ENCODE data around the gene KLHL22. TPM values are rescaled to one million over a fixed set of nuclear protein-coding genes. Genes with fewer than 3 reads are reported as not detected.

Gene KLHL22
- total and polyA plus RNA-seq, 2 of the 4 experiments (the other 2 are of a cell fraction), result 27.1 to 30.1 TPM

GRCh38 chr22:20428496-20429253, 66.9 kb downstream of the KLHL22 start (continued):
- no peak for TF ChIP-seq NFE2L2 (IDR thresholded peaks at IDR 0.05; ENCODE audit: low read depth, low read length)

- peaks cover 3 to 51% of the 10 kb centered on the region in 2 experiments; a peak in 3 of 4 replicates for H3K79me1 ChIP-seq (ENCODE audit: low read depth in 1 of 2, low read length in 2 of 2)
- H3K9ac ChIP-seq (ENCODE audit: low read depth, low read length), result no peak overlapping the region
- no peak overlapping the region for H3K4me2 ChIP-seq (ENCODE audit: low read depth, low read length)
- in situ Hi-C loops (cut with MboI; ENCODE audit: low sequenced_read_pairs) (no loop called here), dilution Hi-C loops (cut with HindIII; ENCODE audit: low sequenced_read_pairs, unreplicated experiment) (no loop called here), intact Hi-C loops (cut with micrococcal nuclease) (no loop called here)
- H3K56ac ChIP-seq (ENCODE audit: extremely low read depth, insufficient read depth, low read length), result no peak overlapping the region
- POLR2A ChIA-PET (ENCODE audit: unreplicated experiment), result no interaction called here
- peaks cover 5% of the 10 kb centered on the region; the same call in 1 of the 2 replicates for H3K4me1 ChIP-seq (ENCODE audit: control insufficient read depth, insufficient read depth, low read length)
- no peak overlapping the region for H3K27ac ChIP-seq (ENCODE audit: insufficient read depth, low read length)
- H4K91ac ChIP-seq (ENCODE audit: insufficient read depth, low read depth, low read length), result no peak overlapping the region
- H3K9me3 ChIP-seq (ENCODE audit: control insufficient read depth, insufficient read depth, low read length), result no peaks in the 10 kb centered on the region
- CTCF ChIA-PET, result no interaction called here
- WGBS, 2 experiments (ENCODE audit: extremely low coverage in 2 of 2, insufficient read length in 1 of 2), result no CpG with 5 or more reads among the region's 4 CpGs
- no peak overlapping the region for H2AFZ ChIP-seq (replicated peaks; ENCODE audit: low read length, poor library complexity)
- no peak overlapping the region for H4K8ac ChIP-seq (ENCODE audit: low read depth in 2 of 2, low read length in 2 of 2)
- H3K27me3 ChIP-seq (ENCODE audit: control insufficient read depth, insufficient read depth, low read length), result no peaks in the 10 kb centered on the region
- no peak overlapping the region for H3K4me3 ChIP-seq (ENCODE audit: insufficient read depth, low read depth, low read length)
- no peak overlapping the region for H3K14ac ChIP-seq (replicated peaks; ENCODE audit: low read depth, low read length)
- no peak for ATAC-seq (ENCODE audit: low read depth)
- H3K36me3 ChIP-seq (ENCODE audit: control insufficient read depth, insufficient read depth, low read length), result peaks cover 57% of the 10 kb centered on the region
- BruUV-seq (replicated peaks), result no TSS peak
- H2BK120ac ChIP-seq (ENCODE audit: low read depth, low read length), result no peak overlapping the region
- no peak overlapping the region for H4K5ac ChIP-seq (ENCODE audit: low read depth, low read length)
- TF ChIP-seq MAZ (IDR thresholded peaks at IDR 0.05; ENCODE audit: borderline replicate concordance, low read depth, low read length), result no peak
- no peak overlapping the region for H2BK15ac ChIP-seq (ENCODE audit: low read depth, low read length)
- no peak for DNase-seq
- H2AK9ac ChIP-seq (replicated peaks; ENCODE audit: low read depth, low read length, poor library complexity), result no peak overlapping the region
- H3K4ac ChIP-seq (ENCODE audit: low read depth, low read length), result no peak overlapping the region
- H3K23ac ChIP-seq (ENCODE audit: low read depth, low read length), result no peak overlapping the region
- H2BK20ac ChIP-seq (ENCODE audit: low read depth, low read length), result no peak overlapping the region
- H3K18ac ChIP-seq (ENCODE audit: low read depth, low read length), result no peak overlapping the region
- peaks cover 75% of the 10 kb centered on the region for H4K20me1 ChIP-seq (ENCODE audit: insufficient read depth, low read length)
- H3K9me1 ChIP-seq (ENCODE audit: insufficient read depth, low read length), result peaks cover 8% of the 10 kb centered on the region
- no peak overlapping the region for H2BK5ac ChIP-seq (ENCODE audit: low read depth, low read length, poor library complexity, severe bottlenecking)
- H2AK5ac ChIP-seq (ENCODE audit: low read depth, low read length), result no peak overlapping the region
Observed at GRCh38 chr22:20427945-20428417, 67.6 kb downstream of the KLHL22 start.

Measured in IMR-90 (cell line).